ENCODE data around the gene GALNT2.

Gene GALNT2

DNA sequence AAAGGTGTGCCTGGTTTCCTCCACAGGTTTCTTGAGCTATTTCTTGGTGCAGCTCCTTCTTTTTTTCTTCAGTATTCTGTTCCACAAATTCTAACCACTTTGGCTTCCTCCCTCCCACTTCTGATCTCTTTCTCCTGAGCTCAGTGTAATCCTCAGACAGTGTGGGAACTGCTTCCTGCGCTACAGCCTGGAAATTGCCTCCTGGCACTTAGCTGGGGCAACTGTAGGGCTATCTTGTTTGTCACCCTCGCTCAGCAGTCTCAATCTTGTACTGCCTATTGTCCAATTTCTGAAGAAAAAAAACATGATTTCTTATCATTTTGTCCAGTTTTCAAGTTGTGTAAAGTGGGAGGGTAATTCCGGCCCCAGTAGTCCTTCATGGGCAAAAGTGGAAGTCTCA, 24.0 kb upstream of the GALNT2 start:
- Mint-ChIP-seq H3K9me3 (no peaks in the 10 kb centered on the region), H3K4me1 (ENCODE audit: low read depth) (no peaks in the 10 kb centered on the region), H3K27ac (no peak overlapping the region), H3K27me3 (peaks cover 12% of the 10 kb centered on the region), H3K4me3 (no peak overlapping the region), H3K36me3 (ENCODE audit: low read depth) (no peaks in the 10 kb centered on the region)

DNA sequence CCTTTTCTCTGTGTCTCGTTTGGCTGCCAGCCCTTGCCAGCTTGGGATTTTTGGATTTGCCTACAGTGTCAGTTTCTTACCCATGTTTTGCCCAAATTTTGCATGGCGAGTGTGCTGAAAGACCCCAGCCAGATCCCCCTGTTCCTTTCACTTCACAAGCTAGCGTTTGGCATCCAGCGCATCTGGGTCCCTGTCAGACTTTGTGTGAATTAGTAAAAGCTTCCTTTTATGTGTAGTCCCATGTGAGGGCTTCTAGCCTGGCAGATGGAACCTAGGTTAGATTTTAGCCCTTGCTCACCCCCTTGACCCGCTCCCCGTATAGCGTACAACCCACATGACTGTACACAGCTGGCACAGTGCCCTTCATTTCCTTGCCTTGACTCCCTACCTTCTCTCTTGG, 22.3 kb upstream of the GALNT2 start:
- Mint-ChIP-seq H3K36me3 (ENCODE audit: low read depth) (no peaks in the 10 kb centered on the region), H3K4me1 (ENCODE audit: low read depth) (no peaks in the 10 kb centered on the region), H3K27me3 (peaks cover 12% of the 10 kb centered on the region), H3K9me3 (no peaks in the 10 kb centered on the region), H3K27ac (no peak overlapping the region), H3K4me3 (no peak overlapping the region)

DNA sequence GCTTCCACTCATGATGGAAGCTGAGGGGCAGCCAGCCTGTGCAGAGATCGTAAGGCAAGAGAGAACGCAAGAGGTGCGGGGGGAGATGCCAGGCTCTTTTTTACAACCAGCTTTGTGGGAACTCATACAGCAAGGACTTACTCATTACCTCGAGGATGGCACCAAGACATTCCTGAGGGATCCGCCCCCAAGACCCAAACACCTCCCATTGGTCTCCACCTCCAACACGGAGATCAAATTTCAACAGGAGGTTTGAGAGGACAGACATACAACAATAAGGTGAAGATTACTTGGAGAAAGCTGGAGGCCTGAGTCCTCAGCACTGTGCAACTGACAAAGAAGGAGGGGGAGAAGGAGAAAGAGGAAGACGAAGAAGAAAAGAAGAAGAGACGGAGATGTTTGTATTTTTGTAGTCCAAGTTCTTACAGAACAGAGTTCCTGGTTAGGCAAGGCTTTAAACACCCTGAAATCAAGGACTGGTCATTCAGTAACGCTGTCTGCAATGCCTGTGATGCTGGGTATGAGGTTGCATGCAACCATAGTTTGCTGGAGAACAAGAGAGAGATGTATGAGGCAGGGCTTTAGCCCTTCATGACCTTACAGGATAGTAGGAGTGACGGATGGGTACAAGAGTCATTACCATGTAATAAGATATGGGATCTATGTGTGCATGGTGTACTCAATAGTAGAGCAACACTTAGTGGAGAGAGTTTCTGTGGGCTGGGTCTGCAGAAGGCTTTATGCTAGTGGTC, 19.7 kb upstream of the GALNT2 start:
- Mint-ChIP-seq H3K9me3 (no peaks in the 10 kb centered on the region), H3K4me3 (no peak overlapping the region), H3K27ac (no peak overlapping the region), H3K4me1 (ENCODE audit: low read depth) (peaks cover 4% of the 10 kb centered on the region), H3K36me3 (ENCODE audit: low read depth) (no peaks in the 10 kb centered on the region), H3K27me3 (peaks cover 9% of the 10 kb centered on the region)

DNA sequence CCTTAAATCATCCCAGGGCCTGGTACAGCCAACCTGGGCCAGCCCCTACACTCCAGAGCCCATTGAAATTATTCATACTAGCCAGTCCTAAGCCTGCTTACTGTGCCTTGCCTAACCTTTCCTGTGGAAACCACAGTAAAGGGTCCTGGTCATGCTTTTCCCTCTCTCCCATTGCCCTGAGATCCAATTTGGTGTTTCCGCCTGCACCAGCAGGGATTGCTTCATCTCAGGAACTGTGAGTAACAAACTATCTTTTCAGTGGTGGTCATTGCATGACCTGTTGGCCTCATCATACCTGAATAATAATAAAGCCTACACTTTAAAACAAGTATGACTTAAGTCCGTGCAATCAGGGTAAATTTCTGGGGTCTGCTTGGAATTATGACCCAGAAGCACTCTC, 18.7 kb upstream of the GALNT2 start:
- Mint-ChIP-seq H3K27ac (no peak overlapping the region), H3K4me1 (ENCODE audit: low read depth) (peaks cover 4% of the 10 kb centered on the region)

DNA sequence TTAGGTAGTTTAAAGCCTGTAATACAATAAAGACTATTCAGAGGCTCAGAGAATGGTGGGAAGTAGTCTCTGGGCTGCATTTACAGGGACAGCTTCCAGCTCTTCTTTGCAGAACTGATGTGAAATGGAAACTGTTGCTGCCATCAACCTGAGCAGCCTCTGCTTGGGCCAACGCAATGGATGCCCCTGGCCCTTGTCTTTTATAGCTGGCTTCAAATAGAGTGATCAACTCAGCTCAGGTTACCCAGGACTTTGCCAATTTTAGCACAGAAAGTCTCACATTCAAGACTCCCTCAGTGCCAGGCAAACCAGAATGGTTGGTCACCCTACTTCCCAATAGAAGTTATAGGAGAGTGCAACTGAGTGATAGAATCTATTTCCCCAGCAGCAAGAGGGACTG, 18.1 kb upstream of the GALNT2 start:
- Mint-ChIP-seq H3K27me3 (no peaks in the 10 kb centered on the region), H3K4me3 (no peak overlapping the region), H3K27ac (no peak overlapping the region), H3K9me3 (no peaks in the 10 kb centered on the region), H3K4me1 (ENCODE audit: low read depth) (peaks cover 4% of the 10 kb centered on the region), H3K36me3 (ENCODE audit: low read depth) (no peaks in the 10 kb centered on the region)

More for the DNA sequence above, 18.7 kb upstream of the GALNT2 start:
- Mint-ChIP-seq H3K36me3 (ENCODE audit: low read depth) (no peaks in the 10 kb centered on the region), H3K4me3 (no peak overlapping the region), H3K9me3 (no peaks in the 10 kb centered on the region), H3K27me3 (no peaks in the 10 kb centered on the region)

DNA sequence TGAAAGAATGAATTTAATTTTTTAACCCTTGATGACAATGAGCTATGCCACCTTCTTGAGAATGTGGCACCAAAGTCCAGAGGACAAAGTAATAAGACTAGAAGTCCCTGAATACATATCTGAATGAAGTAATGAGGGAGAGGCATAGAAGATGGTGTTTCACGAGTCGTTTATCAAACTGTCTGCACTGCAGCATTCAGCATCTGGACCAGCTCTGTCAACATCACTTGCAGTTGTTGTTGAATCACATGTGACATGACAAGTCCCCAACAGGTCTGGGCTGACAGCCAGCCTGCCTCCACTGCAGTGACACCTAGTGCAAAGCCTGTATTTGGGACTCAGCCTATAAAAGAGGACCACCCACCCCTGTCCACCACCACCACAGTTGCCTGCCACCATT, 17.3 kb upstream of the GALNT2 start:
- Mint-ChIP-seq H3K36me3 (ENCODE audit: low read depth) (no peaks in the 10 kb centered on the region), H3K4me3 (no peak overlapping the region), H3K27me3 (no peaks in the 10 kb centered on the region), H3K27ac (no peak overlapping the region), H3K9me3 (no peaks in the 10 kb centered on the region), H3K4me1 (ENCODE audit: low read depth) (peaks cover 4% of the 10 kb centered on the region)

DNA sequence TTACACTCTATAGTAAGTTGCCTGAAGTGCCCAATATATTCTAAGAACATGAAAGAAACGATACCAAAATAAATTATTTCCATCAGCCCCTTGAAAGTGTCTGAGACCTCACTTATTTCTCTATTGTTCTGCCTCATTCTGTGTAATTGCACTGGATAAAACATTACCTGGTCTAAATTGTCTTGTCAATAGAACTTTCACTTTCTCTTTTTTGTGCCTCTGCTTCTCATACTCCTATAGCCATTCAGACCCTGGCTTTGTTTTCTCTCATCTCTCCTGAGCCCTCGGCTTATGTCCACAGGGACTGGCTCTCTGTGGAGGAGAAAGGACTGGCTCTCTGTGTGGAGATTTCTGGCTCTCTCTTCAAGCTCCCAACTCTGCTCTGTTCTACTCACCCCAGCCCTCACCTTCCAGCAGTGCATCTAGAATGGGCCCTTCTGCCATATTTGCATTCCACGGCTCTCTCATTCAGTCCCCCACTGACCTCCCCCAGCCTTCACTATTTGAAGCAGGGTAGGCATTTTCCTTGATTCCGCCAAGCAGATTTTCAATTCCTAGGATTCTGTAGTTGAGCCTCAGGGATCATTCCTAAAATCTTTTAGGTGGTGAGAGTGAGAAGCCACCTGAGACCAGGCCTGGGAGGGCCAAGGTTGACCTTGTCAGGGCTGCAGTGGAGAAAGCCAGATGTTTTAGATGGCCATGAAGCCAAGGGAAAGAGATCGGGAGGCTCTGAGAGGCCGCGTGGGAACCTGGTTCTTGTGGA, 15.9 kb upstream of the GALNT2 start:
- Mint-ChIP-seq H3K27me3 (no peaks in the 10 kb centered on the region), H3K4me1 (ENCODE audit: low read depth) (peaks cover 4% of the 10 kb centered on the region), H3K4me3 (no peak overlapping the region), H3K27ac (no peak overlapping the region), H3K36me3 (ENCODE audit: low read depth) (no peaks in the 10 kb centered on the region), H3K9me3 (no peaks in the 10 kb centered on the region)

DNA sequence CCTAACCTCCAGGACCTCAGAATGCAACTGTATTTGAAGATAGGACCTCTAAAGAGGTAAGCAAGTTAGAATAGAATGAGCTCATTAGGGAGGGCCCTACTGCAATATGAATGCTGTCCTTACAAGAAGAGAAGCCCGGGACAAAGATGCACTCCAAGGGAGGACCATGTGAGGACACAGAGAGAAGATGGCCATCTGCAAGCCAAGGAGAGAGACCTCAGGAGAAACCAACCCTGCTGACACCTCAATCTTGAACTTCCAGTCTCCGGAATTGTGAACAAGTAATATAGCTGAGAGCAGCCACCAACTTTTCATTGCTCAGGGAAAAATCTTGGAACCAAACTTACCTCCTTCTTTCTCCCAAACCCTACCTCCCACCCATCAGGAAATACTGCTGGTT, 15.0 kb upstream of the GALNT2 start:
- peaks cover under 1% of the 10 kb centered on the region for H3K27me3 Mint-ChIP-seq
- no peaks in the 10 kb centered on the region for H3K36me3 Mint-ChIP-seq (ENCODE audit: low read depth)
- H3K9me3 Mint-ChIP-seq, result no peaks in the 10 kb centered on the region
- H3K4me3 Mint-ChIP-seq, result no peak overlapping the region
- no peak overlapping the region for H3K27ac Mint-ChIP-seq
- H3K4me1 Mint-ChIP-seq (ENCODE audit: low read depth), result peaks cover 4% of the 10 kb centered on the region

DNA sequence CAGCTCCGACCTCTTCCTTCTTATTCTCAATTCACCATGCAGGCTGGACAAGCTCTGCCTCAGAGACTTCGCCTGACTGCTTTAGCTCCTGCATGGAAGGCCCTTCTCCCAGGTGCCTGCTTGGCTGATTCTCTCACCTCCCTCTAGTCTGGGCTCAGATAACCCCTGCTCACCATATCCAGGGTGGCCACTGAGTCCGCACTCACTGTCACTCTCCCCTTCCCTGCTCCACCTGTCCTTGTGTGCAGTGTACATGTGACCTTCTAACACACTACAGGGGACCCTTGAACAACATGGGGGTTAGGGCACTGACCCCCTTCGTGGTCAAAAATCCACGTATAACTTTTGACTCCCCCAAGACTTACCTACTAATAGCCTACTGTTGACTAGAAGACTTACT, 14.4 kb upstream of the GALNT2 start:
- H3K27ac Mint-ChIP-seq, result no peak overlapping the region
- H3K36me3 Mint-ChIP-seq (ENCODE audit: low read depth), result no peaks in the 10 kb centered on the region
- peaks cover 4% of the 10 kb centered on the region for H3K4me1 Mint-ChIP-seq (ENCODE audit: low read depth)
- no peak overlapping the region for H3K4me3 Mint-ChIP-seq
- peaks cover 6% of the 10 kb centered on the region for H3K27me3 Mint-ChIP-seq
- H3K9me3 Mint-ChIP-seq, result no peaks in the 10 kb centered on the region

DNA sequence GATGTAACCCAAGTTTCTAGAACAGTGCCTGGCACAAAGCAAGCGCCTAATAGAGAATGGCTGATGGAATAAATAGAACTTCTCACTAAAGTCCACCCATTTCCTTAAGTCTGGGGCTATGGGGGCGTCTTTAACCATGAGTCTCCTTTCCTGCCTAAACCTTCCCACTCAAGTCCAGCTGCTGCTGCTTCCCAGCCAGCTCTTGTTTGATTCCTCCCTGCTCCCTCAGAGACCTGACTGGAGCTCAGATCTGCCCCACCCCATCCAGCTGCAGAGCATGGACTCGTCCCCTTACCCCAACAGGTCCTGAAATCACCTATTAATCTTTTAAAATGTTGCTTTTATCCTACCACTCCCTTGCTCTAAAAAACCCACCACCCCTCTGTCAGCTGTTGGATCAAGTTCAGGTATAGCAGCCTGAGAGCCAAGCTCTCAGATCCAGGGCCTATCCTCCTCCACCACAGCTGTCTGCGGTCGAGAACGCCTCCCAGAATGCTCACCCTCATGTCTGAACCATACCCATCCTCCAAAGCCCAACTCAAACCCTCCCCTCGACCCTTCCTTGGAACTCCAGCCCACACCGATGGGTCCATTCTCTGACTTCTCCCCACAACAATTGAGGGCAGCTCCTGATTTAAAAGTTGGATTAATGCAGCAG, 12.8 kb upstream of the GALNT2 start:
- Mint-ChIP-seq H3K27me3 (peaks cover 6% of the 10 kb centered on the region), H3K9me3 (no peaks in the 10 kb centered on the region), H3K27ac (no peak overlapping the region)

DNA sequence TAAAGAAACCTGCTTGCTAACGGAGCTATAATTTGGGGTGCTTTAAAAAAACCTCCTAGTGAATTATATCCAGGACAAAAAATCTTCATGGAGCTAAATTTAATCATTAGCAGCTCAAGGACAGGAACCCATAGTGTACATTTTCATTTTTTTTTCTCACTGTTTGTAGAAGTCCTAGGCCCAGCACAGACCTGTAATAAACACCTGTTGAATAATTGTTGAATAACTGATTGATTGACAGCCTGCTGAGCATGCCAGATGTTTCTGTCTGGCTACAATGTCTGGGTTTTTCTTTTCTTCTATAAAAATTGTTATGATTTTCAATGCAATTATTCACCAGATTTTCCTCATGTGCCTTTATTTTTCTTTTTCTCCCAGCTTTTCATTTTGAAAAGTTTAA, 10.9 kb upstream of the GALNT2 start:
- Mint-ChIP-seq H3K4me3 (no peak overlapping the region), H3K36me3 (ENCODE audit: low read depth) (no peaks in the 10 kb centered on the region), H3K9me3 (no peaks in the 10 kb centered on the region), H3K27ac (no peak overlapping the region), H3K4me1 (ENCODE audit: low read depth) (peaks cover under 1% of the 10 kb centered on the region), H3K27me3 (peaks cover 6% of the 10 kb centered on the region)

More for the DNA sequence above, 12.8 kb upstream of the GALNT2 start:
- Mint-ChIP-seq H3K36me3 (ENCODE audit: low read depth) (no peaks in the 10 kb centered on the region), H3K4me3 (no peak overlapping the region), H3K4me1 (ENCODE audit: low read depth) (peaks cover 4% of the 10 kb centered on the region)

DNA sequence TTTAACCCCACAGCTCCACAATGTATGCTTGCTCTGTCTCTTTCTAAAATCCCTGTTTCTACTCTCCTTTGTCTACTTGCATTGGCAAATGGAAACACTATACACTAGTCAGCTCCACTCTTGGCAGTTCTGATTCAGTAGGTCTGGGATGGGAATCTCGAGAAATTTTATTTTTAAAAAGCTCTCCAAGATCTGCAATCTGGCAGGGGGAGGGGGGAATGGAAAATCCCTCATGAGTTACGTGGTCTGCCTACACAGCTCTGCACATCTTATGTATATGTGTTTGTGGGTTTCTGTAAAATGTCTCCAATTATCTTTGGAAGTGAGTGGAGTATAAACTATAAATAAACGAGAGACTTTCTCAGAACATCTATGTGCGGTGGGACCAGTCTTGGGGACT, 9.9 kb upstream of the GALNT2 start:
- H3K9me3 Mint-ChIP-seq, result no peaks in the 10 kb centered on the region
- H3K36me3 Mint-ChIP-seq (ENCODE audit: low read depth), result no peaks in the 10 kb centered on the region
- no peaks in the 10 kb centered on the region for H3K4me1 Mint-ChIP-seq (ENCODE audit: low read depth)
- H3K4me3 Mint-ChIP-seq, result no peak overlapping the region
- H3K27ac Mint-ChIP-seq, result no peak overlapping the region
- H3K27me3 Mint-ChIP-seq, result peaks cover 6% of the 10 kb centered on the region

DNA sequence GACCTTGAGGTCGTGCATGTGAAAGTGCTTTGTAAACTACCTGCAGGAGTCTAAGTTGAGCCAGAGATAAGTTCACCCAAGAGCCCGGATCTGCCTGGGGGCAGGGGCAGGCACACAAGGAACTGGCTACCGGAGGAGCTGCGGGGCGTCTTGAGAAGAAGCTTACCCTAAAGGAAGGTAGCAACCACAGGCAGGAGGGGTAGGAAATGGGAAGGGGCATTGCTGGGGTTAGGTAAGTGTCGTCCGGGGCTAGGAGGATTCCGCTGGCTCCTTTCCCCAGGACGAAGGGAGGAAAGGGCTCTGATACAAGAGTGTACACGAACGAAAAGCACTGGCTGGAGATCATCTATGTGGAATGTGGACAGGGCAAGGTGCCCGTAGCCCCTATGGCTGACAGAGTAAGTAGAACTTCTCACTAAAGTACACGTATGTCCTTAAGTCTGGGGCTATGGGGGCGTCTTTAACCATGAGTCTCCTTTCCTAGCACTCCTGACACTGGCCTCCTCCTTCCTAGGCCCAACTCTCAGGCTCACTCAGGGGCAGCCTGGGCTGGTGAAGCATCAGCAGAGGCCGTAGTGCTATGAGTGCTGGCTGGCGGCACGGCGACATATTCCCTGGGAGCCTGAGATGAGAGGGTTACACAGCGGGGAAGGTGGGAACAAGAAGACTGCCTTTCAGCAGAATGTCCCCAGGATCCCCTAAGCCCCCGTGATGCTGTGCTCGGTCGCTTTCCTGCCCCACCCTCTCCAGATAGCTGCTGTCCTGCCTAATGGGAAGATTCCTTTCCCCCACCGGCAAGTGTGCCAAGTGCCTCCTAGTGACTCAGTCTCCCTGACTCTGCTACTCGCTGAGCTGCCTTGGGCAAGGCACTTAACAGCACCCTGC, 9.1 kb upstream of the GALNT2 start:
- H3K27ac Mint-ChIP-seq, result no peak overlapping the region
- peaks cover 6% of the 10 kb centered on the region for H3K27me3 Mint-ChIP-seq

DNA sequence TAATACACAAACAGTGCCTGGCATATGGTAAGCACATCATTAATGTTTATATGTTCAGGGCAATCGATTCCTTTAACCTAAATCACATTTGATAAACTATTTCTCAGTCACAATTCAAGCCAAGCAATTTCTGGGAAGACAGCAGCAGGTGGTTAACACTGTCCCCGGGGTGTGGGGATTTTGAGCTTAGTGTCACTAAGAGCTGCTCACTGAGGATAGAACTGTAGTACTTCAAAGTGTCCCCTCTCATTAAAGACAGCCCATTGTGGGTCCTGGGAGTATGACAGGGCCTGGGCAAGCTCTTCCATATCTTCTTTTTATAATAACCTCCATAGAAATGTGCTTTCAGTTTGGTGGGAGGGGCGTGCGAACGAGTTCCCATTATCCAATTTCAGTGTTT, 8.4 kb upstream of the GALNT2 start:
- H3K27ac Mint-ChIP-seq, result no peak overlapping the region
- no peak overlapping the region for H3K4me3 Mint-ChIP-seq
- H3K27me3 Mint-ChIP-seq, result peaks cover 6% of the 10 kb centered on the region
- no peaks in the 10 kb centered on the region for H3K36me3 Mint-ChIP-seq (ENCODE audit: low read depth)
- H3K9me3 Mint-ChIP-seq, result no peaks in the 10 kb centered on the region
- H3K4me1 Mint-ChIP-seq (ENCODE audit: low read depth), result no peaks in the 10 kb centered on the region

More for the DNA sequence above, 9.1 kb upstream of the GALNT2 start:
- no peak overlapping the region for H3K4me3 Mint-ChIP-seq
- no peaks in the 10 kb centered on the region for H3K36me3 Mint-ChIP-seq (ENCODE audit: low read depth)
- H3K9me3 Mint-ChIP-seq, result no peaks in the 10 kb centered on the region
- no peaks in the 10 kb centered on the region for H3K4me1 Mint-ChIP-seq (ENCODE audit: low read depth)
